HG03159 (cell line): ENCODE results near the gene ATP1A2.

Experiments
- ATAC-seq: cut with Tn5 transposase; IDR thresholded peaks from one replicate; pipeline ENCODE4 v1.9.1; 2021; ENCODE audit warnings: mild to moderate bottlenecking, moderate library complexity; ENCODE audit not compliant: unreplicated experiment

Gene ATP1A2

DNA sequence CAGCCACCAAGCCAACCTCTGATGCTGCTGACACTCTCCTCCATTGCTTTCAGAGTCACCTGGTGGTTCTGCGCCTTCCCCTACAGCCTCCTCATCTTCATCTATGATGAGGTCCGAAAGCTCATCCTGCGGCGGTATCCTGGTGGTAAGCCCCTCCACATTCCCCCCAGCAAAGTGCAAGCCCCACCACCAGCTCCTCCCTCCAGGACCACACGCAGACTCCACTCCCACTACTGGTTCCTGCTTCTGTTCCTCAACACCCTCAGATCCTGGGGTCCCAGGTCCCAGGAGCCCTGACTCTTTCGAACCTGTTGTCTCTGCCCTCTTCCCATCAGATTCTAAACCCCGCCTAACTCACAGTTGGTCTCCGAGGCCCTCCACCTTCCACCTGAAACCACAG is 24.3 kb downstream of the ATP1A2 start:
- ATAC-seq, result no peak

GRCh38 chr1:160143695-160144094 is 28.1 kb downstream of the ATP1A2 start:
- no peak for ATAC-seq

GRCh38 chr1:160144921-160145320 is 29.4 kb downstream of the ATP1A2 start:
- no peak for ATAC-seq

DNA sequence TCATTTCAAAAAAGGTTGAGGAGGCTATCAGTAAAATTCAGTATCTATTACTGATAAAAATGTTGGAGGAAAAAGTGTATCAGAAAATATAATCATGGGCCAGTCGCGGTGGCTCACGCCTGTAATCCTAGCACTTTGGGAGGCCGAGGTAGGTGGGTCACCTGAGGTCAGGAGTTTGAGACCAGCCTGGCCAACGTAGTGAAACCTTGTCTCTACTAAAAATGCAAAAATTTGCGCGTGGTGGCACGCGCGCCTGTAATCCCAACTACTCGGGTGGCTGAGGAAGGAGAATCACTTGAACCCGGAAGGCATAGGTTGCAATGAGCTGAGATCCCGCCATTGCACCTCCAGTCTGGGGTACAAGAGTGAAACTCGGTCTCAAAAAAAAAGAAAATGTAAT is 30.5 kb downstream of the ATP1A2 start:
- ATAC-seq, result no peak

DNA sequence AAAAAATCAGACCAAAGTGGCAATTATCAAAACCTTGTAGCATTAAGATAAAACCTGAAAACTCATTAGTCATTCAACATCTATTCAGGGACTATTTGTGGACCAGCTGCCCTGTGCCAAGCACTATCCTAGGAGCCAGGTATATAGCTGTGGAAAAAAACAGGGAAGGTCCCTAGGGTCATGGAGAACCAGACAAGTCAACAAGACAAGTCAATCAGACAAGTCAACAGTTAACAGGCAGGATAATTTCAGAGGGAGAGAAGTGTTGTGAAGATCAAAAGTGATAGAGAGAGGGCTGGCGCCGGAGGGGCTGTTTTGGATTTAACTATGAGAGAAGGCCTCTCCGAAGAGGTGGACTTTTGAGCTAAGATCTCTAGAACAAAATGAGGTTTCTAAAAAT is 32.6 kb downstream of the ATP1A2 start:
- no peak for ATAC-seq

GRCh38 chr1:160149233-160149632 is 33.7 kb downstream of the ATP1A2 start:
- no peak for ATAC-seq

DNA sequence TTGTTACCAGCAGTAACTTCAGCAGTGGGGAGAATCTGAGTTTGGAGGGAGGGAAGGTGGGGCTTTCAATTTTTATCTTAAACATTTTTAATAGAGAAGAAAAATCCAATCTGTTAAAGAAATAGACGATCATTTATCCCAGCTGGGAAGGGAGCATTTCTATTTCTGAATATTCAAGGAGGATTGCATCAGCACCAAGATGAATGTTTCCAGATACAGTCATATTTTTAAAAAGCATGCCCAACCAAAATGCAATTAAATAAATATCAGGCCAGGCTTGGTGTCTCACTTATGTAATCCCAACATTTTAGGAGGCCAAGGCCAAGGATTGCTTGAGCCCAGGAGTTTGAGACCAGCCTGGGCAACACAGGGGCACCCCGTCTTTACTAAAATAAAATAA is 34.2 kb downstream of the ATP1A2 start:
- no peak for ATAC-seq

GRCh38 chr1:160151303-160151702 is 35.7 kb downstream of the ATP1A2 start, which contains the start of gene ATP1A4:
Gene ATP1A4, plus strand, starts transcription at chr1:160151603. Its CDS starts 438 bp downstream, at chr1:160152041.
- no peak for ATAC-seq

GRCh38 chr1:160154790-160155189 is 39.2 kb downstream of the ATP1A2 start:
- no peak for ATAC-seq

GRCh38 chr1:160156361-160156760 is 40.8 kb downstream of the ATP1A2 start:
- ATAC-seq, result no peak

GRCh38 chr1:160157174-160157573 is 41.6 kb downstream of the ATP1A2 start:
- ATAC-seq, result no peak

GRCh38 chr1:160158031-160158430 is 42.5 kb downstream of the ATP1A2 start:
- ATAC-seq, result no peak

GRCh38 chr1:160158534-160158933 is 43.0 kb downstream of the ATP1A2 start:
- no peak for ATAC-seq

DNA sequence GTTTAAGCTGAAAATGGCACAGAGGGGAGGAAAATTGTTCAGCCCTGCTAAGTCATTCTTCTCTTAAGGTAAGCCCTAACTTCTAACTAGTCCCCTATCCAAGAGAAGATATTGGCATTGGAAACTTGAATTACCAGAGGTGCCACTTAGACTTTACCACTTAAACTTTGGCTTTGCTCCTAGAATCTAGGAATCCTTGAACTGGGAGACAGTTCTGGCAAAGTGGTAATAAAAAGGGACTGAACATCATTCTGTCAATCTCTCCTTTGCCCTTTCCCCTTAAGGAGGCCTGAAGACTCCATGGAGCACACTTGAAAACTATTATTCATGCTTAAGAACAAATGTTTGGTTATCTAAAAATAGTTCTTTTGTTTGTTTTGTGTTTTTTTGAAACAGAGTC is 44.3 kb downstream of the ATP1A2 start:
- ATAC-seq, result no peak

DNA sequence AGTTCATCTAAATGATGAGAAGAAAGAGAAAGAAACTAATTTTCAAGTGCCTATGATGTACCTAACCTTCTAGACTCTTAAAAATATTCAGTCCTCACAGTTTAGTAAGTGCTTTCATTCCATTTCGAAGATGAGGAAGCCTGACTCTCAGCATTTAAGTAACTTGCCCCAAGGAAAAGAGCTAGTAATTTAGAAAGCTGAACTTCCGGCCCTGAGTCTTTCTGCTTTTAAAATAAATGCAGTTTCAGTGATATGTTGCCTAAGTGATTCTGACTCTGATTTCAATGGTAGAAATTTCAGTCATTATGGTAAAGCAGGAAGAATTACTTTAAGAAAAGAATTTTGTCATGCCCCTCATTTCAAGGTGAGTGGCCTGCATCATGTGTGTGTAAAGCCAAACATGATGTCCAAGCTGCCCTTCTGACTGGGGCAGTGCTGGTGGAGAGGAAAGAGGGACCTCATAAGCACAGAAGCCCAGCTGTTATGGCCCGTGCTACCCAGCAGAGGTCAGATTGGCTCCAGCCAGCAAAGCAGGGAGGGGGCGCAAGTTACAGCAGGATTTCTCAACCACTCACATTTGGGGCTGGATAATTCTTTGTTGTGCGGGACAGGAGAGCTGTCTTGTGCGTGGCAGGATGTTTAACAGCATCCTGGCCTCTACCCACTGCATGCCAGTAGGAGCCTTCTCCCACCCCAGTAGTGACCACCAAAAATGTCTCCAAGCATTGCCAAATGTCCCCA is 46.6 kb downstream of the ATP1A2 start:
- ATAC-seq, result no peak

DNA sequence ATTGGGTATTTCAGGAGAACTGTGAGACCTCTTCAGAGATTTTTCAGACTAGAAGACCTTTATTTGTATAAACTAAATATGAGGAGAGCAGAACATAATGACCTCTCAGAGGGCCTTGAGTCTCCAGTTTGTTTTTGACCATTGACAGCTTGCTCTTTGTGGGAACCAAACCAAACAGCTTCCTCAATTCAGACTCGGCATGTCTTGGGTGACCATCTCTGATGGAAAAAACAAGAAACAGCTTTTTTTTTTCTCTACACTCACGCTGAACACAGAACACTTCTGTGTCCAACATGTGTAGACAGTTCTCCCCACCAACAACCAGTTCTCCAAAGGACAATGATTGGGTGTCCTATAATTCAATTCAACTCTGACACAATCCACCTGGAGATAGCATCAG is 47.4 kb downstream of the ATP1A2 start:
- ATAC-seq, result no peak

DNA sequence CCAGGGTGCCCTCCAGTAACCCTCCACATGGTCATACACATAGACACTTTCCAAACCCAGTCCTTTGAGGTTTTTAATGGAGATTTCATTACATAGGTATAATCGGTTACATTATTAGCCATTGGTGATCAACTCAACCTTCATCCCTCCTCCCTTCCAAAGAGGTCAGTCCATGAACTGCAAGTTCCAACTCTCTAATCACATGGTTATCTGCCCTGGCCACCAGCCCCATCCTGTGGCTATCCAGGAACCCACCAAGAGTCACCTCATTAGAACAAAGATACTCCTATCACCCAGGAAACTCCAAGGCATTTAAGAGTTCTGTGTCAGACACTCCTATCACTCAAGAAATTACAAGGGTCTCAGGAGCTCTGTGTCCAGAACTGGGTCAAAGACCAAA is 48.1 kb downstream of the ATP1A2 start:
- ATAC-seq, result no peak

DNA sequence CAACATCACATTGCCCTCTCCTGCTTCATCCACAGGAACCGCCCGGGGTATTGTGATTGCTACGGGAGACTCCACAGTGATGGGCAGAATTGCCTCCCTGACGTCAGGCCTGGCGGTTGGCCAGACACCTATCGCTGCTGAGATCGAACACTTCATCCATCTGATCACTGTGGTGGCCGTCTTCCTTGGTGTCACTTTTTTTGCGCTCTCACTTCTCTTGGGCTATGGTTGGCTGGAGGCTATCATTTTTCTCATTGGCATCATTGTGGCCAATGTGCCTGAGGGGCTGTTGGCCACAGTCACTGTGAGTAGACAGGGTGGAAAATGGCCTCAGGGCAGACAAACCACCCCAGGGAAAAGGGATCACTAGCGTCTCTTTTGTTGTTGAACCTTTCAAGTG is 48.6 kb downstream of the ATP1A2 start:
- no peak for ATAC-seq

DNA sequence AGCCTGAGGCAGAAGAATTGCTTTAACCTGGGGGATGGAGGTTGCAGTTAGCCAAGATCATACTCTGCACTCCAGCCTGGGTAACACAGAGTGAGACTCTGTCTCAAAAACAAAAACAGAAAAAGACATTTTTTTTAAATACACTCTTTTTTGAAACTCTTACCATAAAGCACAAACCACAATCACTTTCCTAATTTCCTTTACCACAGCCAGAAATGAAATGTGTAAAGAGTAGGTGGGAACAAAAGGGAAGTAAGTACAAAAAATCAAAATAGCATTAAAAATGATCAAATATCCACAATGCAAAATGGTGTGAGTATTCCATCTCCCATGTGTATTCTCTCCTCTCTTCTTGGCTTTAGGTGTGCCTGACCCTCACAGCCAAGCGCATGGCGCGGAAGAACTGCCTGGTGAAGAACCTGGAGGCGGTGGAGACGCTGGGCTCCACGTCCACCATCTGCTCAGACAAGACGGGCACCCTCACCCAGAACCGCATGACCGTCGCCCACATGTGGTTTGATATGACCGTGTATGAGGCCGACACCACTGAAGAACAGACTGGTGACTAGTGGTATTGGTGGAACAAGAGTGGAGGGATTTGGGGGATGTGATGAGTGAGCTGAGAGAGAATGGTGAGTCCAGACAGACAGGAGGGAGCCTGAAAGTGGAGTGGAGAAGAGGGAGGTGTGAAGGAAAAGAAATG is 50.8 kb downstream of the ATP1A2 start:
- ATAC-seq, result no peak

DNA sequence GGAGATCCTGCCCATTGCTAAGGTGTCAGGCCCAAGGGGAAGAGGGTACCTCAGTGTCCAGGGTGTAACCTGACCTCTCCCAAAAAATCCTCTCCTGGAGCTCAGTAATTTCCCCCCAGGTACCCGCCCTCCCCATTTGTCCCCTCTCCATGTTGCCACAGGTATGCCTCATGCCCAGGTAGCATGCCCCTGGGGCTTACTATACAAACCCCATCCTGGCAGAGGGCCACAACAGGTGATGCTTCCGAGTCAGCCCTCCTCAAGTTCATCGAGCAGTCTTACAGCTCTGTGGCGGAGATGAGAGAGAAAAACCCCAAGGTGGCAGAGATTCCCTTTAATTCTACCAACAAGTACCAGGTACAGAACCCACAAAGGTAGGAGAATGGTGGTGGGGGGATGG is 51.5 kb downstream of the ATP1A2 start:
- ATAC-seq, result no peak

DNA sequence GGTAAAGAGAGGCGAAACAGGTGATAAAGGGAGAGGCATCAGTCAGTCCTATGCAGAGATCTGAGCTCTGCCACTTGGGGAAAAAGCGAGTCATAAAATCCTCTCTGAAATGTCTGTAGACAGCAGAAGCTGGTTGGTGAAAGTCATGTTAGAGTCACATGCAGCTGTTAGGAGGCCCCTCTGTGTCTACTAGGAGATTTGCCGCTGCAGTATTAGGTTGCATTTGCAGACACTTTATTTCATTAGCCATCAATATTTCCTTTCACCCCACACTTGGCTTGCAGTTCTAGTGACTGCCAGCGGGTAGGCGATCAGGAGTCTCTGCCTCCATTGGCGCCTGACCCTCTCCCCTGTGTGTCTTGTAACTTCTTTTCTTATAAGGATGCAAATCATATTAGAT is 52.0 kb downstream of the ATP1A2 start:
- no peak for ATAC-seq

- no peak for ATAC-seq
Measured at GRCh38 chr1:160168016-160168415, 52.5 kb downstream of the ATP1A2 start.
